Uterus (tissue), 4 donors: ENCODE measurements around the gene CLDN12. TPM values are rescaled to one million over a fixed set of nuclear protein-coding genes. Genes with fewer than 3 reads are reported as not detected.
A peak's percentile ranks its signal among the peaks of the same experiment; 100 is the strongest.
"Not testable (repeated sequence)": the region's sequence is repeated elsewhere in the genome, so short reads cannot be mapped to it uniquely, and the experiment has no call there.

Experiments used
- DNase-seq, 2 donors: peaks; one replicate each; pipeline ENCODE4 v3.0.0-alpha.2; 2019 to 2020
- H3K27ac ChIP-seq, 2 donors: fragments of 200-600 bp; sonication (generic); 1 replicate in 1 of 2; 2 replicates in 1 of 2; pipeline ENCODE4 v1.5.1; 2016 to 2018
- H3K27me3 ChIP-seq, 2 donors: fragments of 200-600 bp; sonication (generic); one replicate each; pipeline ENCODE4 v1.5.1; 2018 to 2019; ENCODE audit warnings: control low read depth in 1 of 2
- H3K36me3 ChIP-seq, 2 donors: fragments of 200-600 bp; sonication (generic); one replicate each; pipeline ENCODE4 v1.5.1; 2019; ENCODE audit warnings: control low read depth in 1 of 2
- H3K4me1 ChIP-seq, 2 donors: fragments of 200-600 bp; sonication (generic); one replicate each; pipeline ENCODE4 v1.5.1; 2018 to 2019; ENCODE audit warnings: control low read depth in 1 of 2
- H3K4me3 ChIP-seq, 2 donors: fragments of 200-600 bp; sonication (generic); 1 replicate in 1 of 2; 2 replicates in 1 of 2; pipeline ENCODE4 v1.5.1; 2018 to 2019; ENCODE audit warnings: mild to moderate bottlenecking in 1 of 2
- H3K9me3 ChIP-seq, 2 donors: fragments of 200-600 bp; sonication (generic); one replicate each; pipeline ENCODE4 v1.5.1; 2019; ENCODE audit warnings: control low read depth in 1 of 2
- CTCF ChIP-seq, 4 experiments: fragments of 200-600 bp in 2 of 4; fragments of 450-650 bp in 2 of 4; sonication (generic) in 2 of 4; IDR thresholded peaks; one replicate each; pipeline ENCODE4 v1.5.1; 2016 to 2019; ENCODE audit warnings: antibody characterized with exemption in 4 of 4, mild to moderate bottlenecking in 2 of 4, moderate library complexity in 1 of 4
- POLR2A ChIP-seq, 2 donors: fragments of 450-650 bp; IDR thresholded peaks; one replicate each; pipeline ENCODE4 v1.6.1; 2016; ENCODE audit warnings: antibody characterized with exemption in 2 of 2, mild to moderate bottlenecking in 1 of 2, moderate library complexity in 1 of 2
- intact Hi-C: fragments of 100-400 bp; cut with DNase I; formaldehyde crosslinking; loops from one replicate; pipeline ENCODE4 v1.15.1; 2023; ENCODE audit warnings: low total_unique reads
- total RNA-seq, 4 donors: library from RNA; depleted of rRNA in 3 of 4; stranded (reverse); fragments of >200 nt in 3 of 4; gene quantifications; one replicate each; pipeline versions ENCODE4 v1.1.0 to v1.2.4, GENCODE V29; 2014 to 2023
- donor health status: DM: yes; HTN: yes; CAD: no.

CLDN12 gene
- total RNA-seq, 4 donors from 2014 or later, result 7.4 to 39.5 (median 23.5) TPM

GRCh38 chr7:90461219-90461618 lies 58.0 kb downstream of the CLDN12 start:
- intact Hi-C loops, result no loop called here

GRCh38 chr7:90463151-90463628 lies 59.9 kb downstream of the CLDN12 start:
- H3K36me3 ChIP-seq, intact Hi-C loops, H3K4me1 ChIP-seq, H3K9me3 ChIP-seq, DNase-seq, H3K27me3 ChIP-seq: not testable (repeated sequence)
- Histone ChIP-seq H3K27ac (peak overlapping the region; percentile 40 to 65), H3K4me3 (peak overlapping the region; percentile 7 to 14)

More at GRCh38 chr7:90461219-90461618, 58.0 kb downstream of the CLDN12 start:
- no peaks in the 10 kb centered on the region for H3K4me1 ChIP-seq
- H3K4me3 ChIP-seq, result no peak overlapping the region
- H3K9me3 ChIP-seq, result no peaks in the 10 kb centered on the region
- no peaks in the 10 kb centered on the region for H3K36me3 ChIP-seq
- no peak for DNase-seq
- no peak overlapping the region for H3K27ac ChIP-seq
- TF ChIP-seq CTCF (IDR thresholded peaks at IDR 0.05) (no peak), POLR2A (IDR thresholded peaks at IDR 0.05) (no peak)
- no peaks in the 10 kb centered on the region for H3K27me3 ChIP-seq

Other genes with a start within 250 kb of the CLDN12 start
- gene STEAP1, start 249.0 kb upstream of the CLDN12 start, total RNA-seq, result 1 to 10 TPM in 3 of 4 donors, under 1 TPM in 1; 0.77 to 9.4 (median 6.2) TPM
- gene STEAP2, start 191.7 kb upstream of the CLDN12 start, total RNA-seq, result 10 to 100 TPM; 18.0 to 48.2 (median 31.2) TPM
- 10 to 100 TPM in 2 of 4 donors, 1 to 10 TPM in 2; 5.9 to 17.4 (median 10.2) TPM for gene CFAP69, start 158.3 kb upstream of the CLDN12 start, total RNA-seq
- not detected for gene FAM237B, start 82.2 kb upstream of the CLDN12 start, total RNA-seq
- gene GTPBP10, start 56.7 kb upstream of the CLDN12 start, total RNA-seq, result 10 to 100 TPM; 11.2 to 35.2 (median 19.0) TPM
- gene PTTG1IP2, start 66.2 kb downstream of the CLDN12 start, total RNA-seq, result not detected
- gene CDK14, start 192.9 kb downstream of the CLDN12 start, total RNA-seq, result 10 to 100 TPM in 3 of 4 donors, 1 to 10 TPM in 1; 3.3 to 61.6 (median 38.7) TPM